Endometrial microvascular endothelial cells (primary cell): ENCODE data around the gene GYG1. TPM values are rescaled to one million over a fixed set of nuclear protein-coding genes. Genes with fewer than 3 reads are reported as not detected.

Experiments
- in situ Hi-C: cut with HindIII; loops from 2 replicates; pipeline ENCODE4 v1.10.0; 2017; ENCODE audit warnings: low sequenced_read_pairs, low pct_unique_long_range_greater_than_20kb; ENCODE audit errors: inconsistent ontology term
- total RNA-seq: library from RNA; depleted of rRNA; stranded (reverse); fragments of >200 nt; gene quantifications from one replicate; pipeline ENCODE4 v1.2.3, GENCODE V29; 2015; ENCODE audit errors: inconsistent ontology term

The GYG1 gene
- total RNA-seq, 1 donor from 2014 or later: 73.1 TPM

DNA sequence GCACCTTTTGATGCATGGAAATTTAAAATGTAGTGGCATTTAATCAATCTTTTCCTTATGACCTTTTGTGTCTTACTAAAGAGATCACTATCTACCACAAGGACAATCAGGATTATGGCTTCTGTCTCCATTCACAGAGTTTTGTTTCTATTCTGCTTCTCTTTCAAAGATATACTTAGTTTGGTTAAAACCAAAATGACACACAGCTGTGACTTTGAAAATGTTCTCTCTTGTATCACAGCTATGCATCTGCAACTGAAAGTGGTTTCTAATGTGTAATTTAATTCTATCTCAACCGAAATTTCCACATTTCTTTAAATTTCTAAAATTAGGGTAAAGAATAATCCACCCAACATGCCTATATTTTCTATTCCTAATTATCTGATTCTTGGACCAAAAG is 67.3 kb downstream of the GYG1 start:
- in situ Hi-C loops: no loop called here

DNA sequence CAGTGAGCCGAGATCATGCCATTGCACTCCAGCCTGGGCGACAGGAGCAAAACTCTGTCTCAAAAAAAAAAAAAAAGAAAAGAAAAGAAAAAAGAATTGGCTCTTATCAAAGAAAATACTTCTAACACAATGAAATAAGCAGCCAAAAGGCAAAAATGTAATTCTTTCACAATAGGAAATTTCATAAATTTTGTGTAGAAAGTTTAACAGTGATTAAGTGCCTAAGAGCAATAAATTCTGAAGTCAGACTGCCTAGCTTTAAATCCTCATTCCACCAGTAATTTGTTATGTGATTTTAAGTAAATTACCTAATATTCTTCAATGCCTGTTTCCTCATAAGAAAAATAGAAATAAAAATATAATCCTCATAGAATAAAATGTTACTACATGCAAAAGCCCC is 70.4 kb downstream of the GYG1 start:
- in situ Hi-C loops: no loop called here

DNA sequence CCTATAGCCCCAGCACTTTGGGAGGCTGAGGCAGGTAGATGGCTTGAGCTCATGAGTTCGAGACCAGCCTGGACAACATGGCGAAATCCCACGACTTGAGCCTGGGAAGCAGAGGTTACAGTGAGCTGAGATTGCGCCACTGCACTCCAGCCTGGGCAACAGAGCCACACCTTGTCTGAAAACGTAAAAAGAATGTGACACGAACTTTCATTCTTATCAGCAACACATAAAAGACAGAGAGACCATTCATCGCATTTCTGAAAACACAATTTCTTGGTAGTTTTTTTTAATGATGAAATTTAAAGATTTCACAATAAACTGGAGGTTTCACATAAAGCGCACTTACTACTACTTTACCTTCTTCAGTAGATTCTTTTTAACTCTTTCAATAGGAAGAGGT is 76.5 kb downstream of the GYG1 start:
- in situ Hi-C loops: no loop called here

Other genes with a start within 250 kb of the GYG1 start
- not detected for gene CPB1, start 163.7 kb upstream of the GYG1 start, total RNA-seq
- 3.0 TPM for gene CPA3, start 126.2 kb upstream of the GYG1 start, total RNA-seq
- gene HLTF, start 95.0 kb downstream of the GYG1 start, total RNA-seq: 17.2 TPM
- gene HPS3, start 138.1 kb downstream of the GYG1 start, total RNA-seq: 34.8 TPM
- not detected for gene CP, start 230.3 kb downstream of the GYG1 start, total RNA-seq